Right atrium auricular region (tissue), 2 donors: ENCODE measurements around the gene RAPGEF4. TPM values are rescaled to one million over a fixed set of nuclear protein-coding genes. Genes with fewer than 3 reads are reported as not detected.

Experiments
- DNase-seq: peaks from one replicate; pipeline ENCODE4 v3.0.0-alpha.2; 2019; ENCODE audit warnings: low spot score
- H3K27ac ChIP-seq, 2 donors: fragments of 200-600 bp; sonication (generic); 1 replicate in 1 of 2; 2 replicates in 1 of 2; pipeline ENCODE4 v1.5.1; 2016 to 2019
- H3K27me3 ChIP-seq, 2 donors: fragments of 200-600 bp; sonication (generic); one replicate each; pipeline versions ENCODE4 v1.5.1 to v1.6.0; 2017 to 2019
- H3K36me3 ChIP-seq: fragments of 200-600 bp; sonication (generic); one replicate; pipeline ENCODE4 v1.5.1; 2016
- H3K4me1 ChIP-seq, 2 donors: fragments of 200-600 bp; sonication (generic); one replicate each; pipeline versions ENCODE4 v1.5.1 to v1.6.0; 2017 to 2019
- H3K4me3 ChIP-seq, 2 donors: fragments of 200-600 bp; sonication (generic); 1 replicate in 1 of 2; 2 replicates in 1 of 2; pipeline ENCODE4 v1.5.1; 2017 to 2019; ENCODE audit warnings: mild to moderate bottlenecking in 1 of 2, moderate library complexity in 1 of 2
- H3K9me3 ChIP-seq, 2 donors: fragments of 200-600 bp; sonication (generic); one replicate each; pipeline ENCODE4 v1.5.1; 2019
- total RNA-seq, 2 donors: library from RNA; depleted of rRNA; stranded (reverse); fragments of >200 nt; gene quantifications; one replicate each; pipeline ENCODE4 v1.1.0, GENCODE V29; 2016
- TF ChIP-seq, protein P1 (sequence below), 2 donors: fragments of 200-600 bp; sonication (generic); IDR thresholded peaks; one replicate each; pipeline ENCODE4 v1.5.1; 2019; ENCODE audit warnings: antibody characterized with exemption in 2 of 2

Gene RAPGEF4
- total RNA-seq, 2 donors from 2014 or later = 6.2 to 14.1 TPM

DNA sequence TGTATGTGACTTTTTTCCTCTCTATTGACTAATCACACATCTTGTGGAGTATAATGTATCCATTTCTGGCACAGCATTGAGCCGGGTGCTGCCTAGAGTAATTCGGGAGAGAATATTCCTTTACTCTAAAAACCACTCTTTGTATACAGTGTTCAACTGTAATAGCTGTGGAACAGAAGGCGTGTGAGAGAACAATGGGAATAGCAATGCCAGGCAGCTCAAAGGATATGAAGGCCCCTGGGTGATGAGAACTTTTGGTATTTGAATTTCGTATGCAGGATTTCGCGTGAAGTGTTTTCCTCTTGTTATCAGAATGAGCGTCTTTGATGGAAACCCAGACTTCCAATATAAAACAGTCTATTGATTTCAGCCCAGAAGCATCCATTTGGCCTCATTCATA lies 255.4 kb downstream of the RAPGEF4 start:
- no peaks in the 10 kb centered on the region for H3K27me3 ChIP-seq
- TF ChIP-seq, protein P1, sequence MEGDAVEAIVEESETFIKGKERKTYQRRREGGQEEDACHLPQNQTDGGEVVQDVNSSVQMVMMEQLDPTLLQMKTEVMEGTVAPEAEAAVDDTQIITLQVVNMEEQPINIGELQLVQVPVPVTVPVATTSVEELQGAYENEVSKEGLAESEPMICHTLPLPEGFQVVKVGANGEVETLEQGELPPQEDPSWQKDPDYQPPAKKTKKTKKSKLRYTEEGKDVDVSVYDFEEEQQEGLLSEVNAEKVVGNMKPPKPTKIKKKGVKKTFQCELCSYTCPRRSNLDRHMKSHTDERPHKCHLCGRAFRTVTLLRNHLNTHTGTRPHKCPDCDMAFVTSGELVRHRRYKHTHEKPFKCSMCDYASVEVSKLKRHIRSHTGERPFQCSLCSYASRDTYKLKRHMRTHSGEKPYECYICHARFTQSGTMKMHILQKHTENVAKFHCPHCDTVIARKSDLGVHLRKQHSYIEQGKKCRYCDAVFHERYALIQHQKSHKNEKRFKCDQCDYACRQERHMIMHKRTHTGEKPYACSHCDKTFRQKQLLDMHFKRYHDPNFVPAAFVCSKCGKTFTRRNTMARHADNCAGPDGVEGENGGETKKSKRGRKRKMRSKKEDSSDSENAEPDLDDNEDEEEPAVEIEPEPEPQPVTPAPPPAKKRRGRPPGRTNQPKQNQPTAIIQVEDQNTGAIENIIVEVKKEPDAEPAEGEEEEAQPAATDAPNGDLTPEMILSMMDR (IDR thresholded peaks at IDR 0.05) = no peak
- H3K9me3 ChIP-seq = no peaks in the 10 kb centered on the region

DNA sequence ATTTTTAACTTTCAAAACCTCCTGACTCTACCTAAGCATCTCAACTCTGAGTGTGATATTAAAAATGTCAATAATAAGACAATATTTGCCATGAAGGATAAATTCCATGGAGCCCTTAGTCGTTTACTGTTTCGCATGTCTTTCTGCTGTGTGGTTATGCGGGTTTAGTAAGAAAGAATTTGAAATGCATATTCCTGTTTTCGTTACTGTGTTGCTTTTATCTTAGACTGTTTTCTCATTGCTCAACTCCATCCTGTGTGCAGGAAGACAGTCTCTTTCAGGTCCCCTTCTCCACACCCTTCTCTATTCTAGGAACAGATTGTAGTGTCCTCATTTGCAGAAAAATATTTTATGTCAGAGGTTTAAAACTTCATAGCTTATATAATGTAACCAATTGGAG lies 257.5 kb downstream of the RAPGEF4 start:
- no peaks in the 10 kb centered on the region for H3K27me3 ChIP-seq
- no peak for DNase-seq
- no peak overlapping the region for H3K27ac ChIP-seq
- no peak overlapping the region for H3K4me3 ChIP-seq
- TF ChIP-seq, protein P1 (IDR thresholded peaks at IDR 0.05) = no peak
- peaks cover 0 to 12% of the 10 kb centered on the region in 2 donors for H3K4me1 ChIP-seq
- H3K9me3 ChIP-seq = no peaks in the 10 kb centered on the region
- peaks cover 4% of the 10 kb centered on the region for H3K36me3 ChIP-seq

More for the DNA sequence above, 255.4 kb downstream of the RAPGEF4 start:
- no peak overlapping the region for H3K4me3 ChIP-seq
- peaks cover 0 to 11% of the 10 kb centered on the region in 2 donors for H3K4me1 ChIP-seq
- no peak for DNase-seq
- H3K27ac ChIP-seq = no peak overlapping the region
- no peaks in the 10 kb centered on the region for H3K36me3 ChIP-seq

DNA sequence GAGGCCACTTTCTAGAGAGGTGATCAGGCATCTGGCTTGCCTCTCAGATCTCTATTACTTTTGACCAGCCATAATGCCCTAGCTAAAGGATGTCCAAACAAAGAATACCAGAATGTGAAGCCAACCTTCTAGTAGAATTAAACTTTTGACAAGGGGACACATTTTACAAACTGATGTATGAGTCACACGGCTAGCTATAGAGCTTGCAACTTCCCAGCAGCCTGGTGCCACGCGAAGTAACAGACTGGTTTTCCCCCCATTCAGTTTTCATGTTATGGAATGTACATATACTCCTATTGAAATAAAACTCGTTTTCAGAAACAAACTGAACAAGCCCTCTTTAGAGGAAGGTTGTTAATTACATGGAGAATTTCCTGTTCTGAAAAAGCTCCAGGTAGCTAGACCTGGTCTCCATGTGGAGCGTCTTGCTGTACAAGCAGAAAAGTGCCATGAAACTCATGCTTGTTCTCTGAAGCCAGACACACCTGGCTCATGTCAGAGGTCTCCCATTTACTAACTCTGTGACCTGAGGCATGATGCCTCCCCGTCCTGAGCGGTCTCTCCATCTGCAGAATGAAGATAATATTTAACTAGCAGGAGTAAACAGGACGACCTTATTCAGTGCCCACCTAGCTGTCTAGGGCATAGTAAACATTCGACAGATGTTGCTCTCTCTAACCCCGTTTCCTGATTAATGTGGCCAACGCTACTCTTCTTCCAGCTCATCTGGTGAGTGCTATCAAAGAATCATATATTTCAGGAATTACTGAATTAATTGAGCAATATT lies 258.5 kb downstream of the RAPGEF4 start:
- Histone ChIP-seq H3K4me3 (no peak overlapping the region), H3K4me1 (peaks cover 0 to 17% of the 10 kb centered on the region in 2 donors), H3K27me3 (no peaks in the 10 kb centered on the region), H3K27ac (no peak overlapping the region), H3K9me3 (no peaks in the 10 kb centered on the region), H3K36me3 (peaks cover 4% of the 10 kb centered on the region)
- no peak for DNase-seq
- TF ChIP-seq, protein P1 (IDR thresholded peaks at IDR 0.05) = no peak

DNA sequence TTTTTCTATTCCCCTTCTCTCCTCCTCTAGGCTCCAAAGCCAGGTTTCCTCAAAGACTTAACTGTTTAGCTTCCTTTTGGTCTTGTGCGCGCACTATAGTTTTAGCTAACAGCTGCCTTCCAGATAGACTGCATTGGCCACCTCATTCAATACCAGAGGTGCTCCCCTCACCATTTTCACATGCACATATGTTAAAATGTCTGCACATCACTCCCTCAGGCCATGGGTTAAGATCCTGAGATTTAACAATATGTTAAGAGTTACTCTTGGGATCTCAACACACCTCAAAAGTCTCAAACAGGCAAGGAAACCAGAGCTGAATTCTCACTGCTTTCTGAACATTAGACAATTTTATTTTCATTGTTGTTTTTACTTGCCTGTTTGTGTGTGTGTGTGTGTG lies 259.2 kb downstream of the RAPGEF4 start:
- peaks cover 4% of the 10 kb centered on the region for H3K36me3 ChIP-seq
- TF ChIP-seq, protein P1 (IDR thresholded peaks at IDR 0.05) = no peak
- no peak overlapping the region for H3K4me3 ChIP-seq
- H3K9me3 ChIP-seq = no peaks in the 10 kb centered on the region
- DNase-seq = no peak
- H3K27me3 ChIP-seq = no peaks in the 10 kb centered on the region
- H3K27ac ChIP-seq = no peak overlapping the region
- peaks cover 0 to 21% of the 10 kb centered on the region in 2 donors for H3K4me1 ChIP-seq

DNA sequence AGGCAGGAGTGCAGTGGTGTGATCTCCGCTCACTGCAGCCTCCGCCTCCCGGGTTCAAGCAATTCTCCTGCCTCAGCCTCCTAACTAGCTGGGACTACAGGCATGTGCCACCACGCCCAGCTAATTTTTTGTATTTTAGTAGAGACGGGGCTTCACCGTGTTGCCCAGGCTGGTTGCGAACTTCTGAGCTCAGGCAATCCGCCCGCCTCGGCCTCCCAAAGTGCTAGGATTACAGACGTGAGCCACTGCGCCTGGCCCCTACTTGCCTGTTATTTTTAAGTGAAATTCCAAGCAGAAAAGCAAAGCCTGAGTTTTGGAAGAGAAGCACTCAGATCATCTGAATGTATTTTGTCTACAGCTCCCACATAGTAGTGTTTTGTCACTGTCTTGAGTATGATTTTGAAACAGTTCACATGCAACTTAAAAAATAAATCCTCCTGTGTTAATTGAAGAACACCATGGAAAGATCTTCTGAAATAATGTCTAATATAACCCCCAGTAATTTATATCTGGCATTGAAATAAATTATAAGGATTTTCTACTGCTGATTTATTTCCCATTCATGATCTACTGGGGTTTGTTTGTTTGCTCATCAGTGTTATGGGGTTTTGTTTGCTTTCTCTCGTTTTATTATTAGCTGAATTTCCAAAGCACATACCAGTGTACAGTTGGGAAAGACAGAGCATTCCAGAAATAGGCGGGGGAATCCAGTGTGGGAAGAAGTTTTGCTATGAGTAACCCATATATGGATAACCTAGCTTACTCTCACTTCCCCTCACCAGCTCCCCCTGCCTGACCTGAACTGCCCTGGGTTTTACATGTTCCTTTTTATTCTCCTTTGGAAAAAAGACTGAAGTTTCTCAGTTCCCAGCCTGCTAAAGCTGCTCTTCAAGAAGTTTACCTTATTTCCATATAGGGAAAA lies 259.9 kb downstream of the RAPGEF4 start:
- TF ChIP-seq, protein P1 (IDR thresholded peaks at IDR 0.05) = peak in 1 of 2 donors; percentile 39
- H3K27ac ChIP-seq = peak overlapping the region in 1 of 2 donors; percentile 3
- H3K4me1 ChIP-seq = peaks cover 0 to 21% of the 10 kb centered on the region in 2 donors
- H3K36me3 ChIP-seq = peaks cover 4% of the 10 kb centered on the region
- H3K4me3 ChIP-seq = no peak overlapping the region
- no peaks in the 10 kb centered on the region for H3K27me3 ChIP-seq
- DNase-seq = no peak
- H3K9me3 ChIP-seq = no peaks in the 10 kb centered on the region
